ENCODE data around the gene TMEM86A. TPM values are rescaled to one million over a fixed set of nuclear protein-coding genes. Genes with fewer than 3 reads are reported as not detected.

Gene TMEM86A
- total RNA-seq, 2 experiments from 2014 or later = 8.0 to 8.5 TPM

GRCh38 chr11:18729426-18729825 is 30.8 kb downstream of the TMEM86A start:
- H3K4me3 Mint-ChIP-seq = no peak overlapping the region
- TF ChIP-seq CTCF (IDR thresholded peaks at IDR 0.05) = no peak
- H3K27ac ChIP-seq (ENCODE audit: low read depth in 1 of 2, low read length in 2 of 2) = no peak overlapping the region
- ChIA-PET CTCF (interaction anchor here (1.1 kb wide), 1 partner anchor 189 kb away, joined by 3 read pairs; no protein-coding TSS in a partner anchor), POLR2A (no interaction called here)
- no peaks in the 10 kb centered on the region for H3K27me3 Mint-ChIP-seq
- peaks cover 10% of the 10 kb centered on the region for H3K4me1 Mint-ChIP-seq (ENCODE audit: low read depth)
- intact Hi-C loops (cut with DNase I, micrococcal nuclease) = loop anchor here in 1 of 2 experiments (10.0 kb wide), 1 partner anchor 405 kb away; the partner anchor contains the start of genes GTF2H1 and HPS5
- ATAC-seq (ENCODE audit: poor library complexity) = no peak
- no peak overlapping the region for H3K4me3 ChIP-seq (ENCODE audit: low read length)
- H3K4me1 ChIP-seq (ENCODE audit: insufficient read depth, low read length) = peaks cover 18% of the 10 kb centered on the region
- DNase-seq = no peak
- no peaks in the 10 kb centered on the region for H3K9me3 Mint-ChIP-seq
- no peaks in the 10 kb centered on the region for H3K9me3 ChIP-seq (ENCODE audit: control insufficient read depth in 1 of 2, insufficient read depth in 1 of 2, low read length in 2 of 2)
- H3K36me3 ChIP-seq (ENCODE audit: insufficient read depth, low read length) = no peaks in the 10 kb centered on the region
- H3K27ac Mint-ChIP-seq = no peak overlapping the region
- no peaks in the 10 kb centered on the region for H3K27me3 ChIP-seq (ENCODE audit: control insufficient read depth in 1 of 2, insufficient read depth in 2 of 2, low read length in 2 of 2)
- H3K36me3 Mint-ChIP-seq (ENCODE audit: low read depth) = no peaks in the 10 kb centered on the region

GRCh38 chr11:18730020-18730419 is 31.4 kb downstream of the TMEM86A start:
- CTCF ChIA-PET = interaction anchor here (1.1 kb wide), 1 partner anchor 190 kb away, joined by 3 read pairs; no protein-coding TSS in a partner anchor
- TF ChIP-seq CTCF (IDR thresholded peaks at IDR 0.05) = no peak
- intact Hi-C loops (cut with DNase I, micrococcal nuclease) = loop anchor here (2.0 to 10.0 kb wide), 4 partner anchors 98 to 615 kb away; partner anchors contain the start of gene SPTY2D1 (in 1 of the 2)
- no peak for DNase-seq
- Mint-ChIP-seq H3K9me3 (no peaks in the 10 kb centered on the region), H3K36me3 (ENCODE audit: low read depth) (no peaks in the 10 kb centered on the region), H3K4me1 (ENCODE audit: low read depth) (peaks cover 10% of the 10 kb centered on the region), H3K27ac (no peak overlapping the region), H3K4me3 (no peak overlapping the region), H3K27me3 (no peaks in the 10 kb centered on the region)
- POLR2A ChIA-PET = no interaction called here
- Histone ChIP-seq H3K4me1 (ENCODE audit: insufficient read depth, low read length) (peaks cover 18% of the 10 kb centered on the region), H3K4me3 (ENCODE audit: low read length) (no peak overlapping the region), H3K9me3 (ENCODE audit: control insufficient read depth in 1 of 2, insufficient read depth in 1 of 2, low read length in 2 of 2) (no peaks in the 10 kb centered on the region), H3K27ac (ENCODE audit: low read depth in 1 of 2, low read length in 2 of 2) (no peak overlapping the region), H3K27me3 (ENCODE audit: control insufficient read depth in 1 of 2, insufficient read depth in 2 of 2, low read length in 2 of 2) (no peaks in the 10 kb centered on the region), H3K36me3 (ENCODE audit: insufficient read depth, low read length) (no peaks in the 10 kb centered on the region)
- no peak for ATAC-seq (ENCODE audit: poor library complexity)

GRCh38 chr11:18731441-18731840 is 32.9 kb downstream of the TMEM86A start:
- DNase-seq = no peak
- H3K36me3 ChIP-seq (ENCODE audit: insufficient read depth, low read length) = no peaks in the 10 kb centered on the region
- H3K27me3 ChIP-seq (ENCODE audit: control insufficient read depth in 1 of 2, insufficient read depth in 2 of 2, low read length in 2 of 2) = no peaks in the 10 kb centered on the region
- Mint-ChIP-seq H3K36me3 (ENCODE audit: low read depth) (no peaks in the 10 kb centered on the region), H3K4me1 (ENCODE audit: low read depth) (peaks cover 10% of the 10 kb centered on the region), H3K27ac (no peak overlapping the region), H3K4me3 (no peak overlapping the region), H3K9me3 (no peaks in the 10 kb centered on the region), H3K27me3 (no peaks in the 10 kb centered on the region)
- CTCF ChIA-PET = interaction anchor here (2.0 to 2.2 kb wide), 2 partner anchors 9 to 191 kb away, joined by 12 to 13 read pairs; no protein-coding TSS in a partner anchor
- no peak for TF ChIP-seq CTCF (IDR thresholded peaks at IDR 0.05)
- H3K27ac ChIP-seq (ENCODE audit: low read depth in 1 of 2, low read length in 2 of 2) = no peak overlapping the region
- H3K4me3 ChIP-seq (ENCODE audit: low read length) = no peak overlapping the region
- intact Hi-C loops (cut with DNase I, micrococcal nuclease) = loop anchor here (2.0 to 10.0 kb wide), 4 partner anchors 99 to 617 kb away; partner anchors contain the start of gene SPTY2D1 (in 1 of the 2)
- POLR2A ChIA-PET = no interaction called here
- no peaks in the 10 kb centered on the region for H3K9me3 ChIP-seq (ENCODE audit: control insufficient read depth in 1 of 2, insufficient read depth in 1 of 2, low read length in 2 of 2)
- ATAC-seq (ENCODE audit: poor library complexity) = no peak
- peaks cover 18% of the 10 kb centered on the region for H3K4me1 ChIP-seq (ENCODE audit: insufficient read depth, low read length)
